ENCODE data around the gene EPS15.
"Not testable (repeated sequence)": the region's sequence is repeated elsewhere in the genome, so short reads cannot be mapped to it uniquely, and the experiment has no call there.

The EPS15 gene

DNA sequence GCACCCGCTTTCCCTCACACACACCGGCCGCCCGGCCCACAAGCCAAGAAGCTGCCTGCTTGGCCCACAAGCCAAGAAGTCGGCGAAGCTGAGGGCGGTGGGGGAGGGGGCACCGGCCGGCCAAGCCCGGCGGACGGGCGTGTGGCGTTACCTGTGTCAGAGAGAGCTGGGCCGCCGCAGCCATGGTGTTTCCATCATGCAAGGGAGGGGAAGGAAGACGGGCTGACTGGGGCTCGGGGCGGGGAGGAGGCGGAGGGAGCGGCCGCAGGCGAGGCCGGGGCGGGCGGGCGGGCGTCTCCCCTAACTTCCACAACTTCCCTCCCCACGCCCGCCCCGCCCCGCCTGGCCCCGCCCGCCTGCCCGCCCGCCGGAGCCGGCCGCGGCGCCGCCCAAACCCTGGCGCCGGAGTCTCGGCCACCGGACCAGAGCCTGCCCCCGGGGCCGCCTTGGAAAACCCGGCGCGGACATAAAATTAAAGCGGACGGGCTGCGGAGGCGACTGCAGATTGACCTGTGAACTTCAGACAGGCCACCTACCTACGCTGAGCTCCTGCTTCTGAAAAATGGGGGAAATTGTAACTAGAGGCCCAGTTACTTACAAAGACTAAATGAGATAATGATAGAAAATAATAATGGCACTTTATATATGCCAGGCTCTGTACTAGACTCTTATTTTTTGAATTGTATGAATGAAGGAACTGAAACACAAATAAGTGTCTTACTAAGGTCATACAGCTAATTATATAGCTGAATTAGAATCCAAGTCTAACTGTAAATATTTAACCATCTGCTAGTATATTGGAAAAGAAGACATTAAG lies at the start of gene EPS15:
EPS15 (minus strand) TSS at position 219 of the 817 bp plus-strand sequence; CDS start at position 184, 35 bp downstream.
- DNase-seq = peak; percentile 57 to 72

- DNase-seq = no peak
Measured at GRCh38 chr1:51568231-51568935, 49.3 kb upstream of the EPS15 start.

DNA sequence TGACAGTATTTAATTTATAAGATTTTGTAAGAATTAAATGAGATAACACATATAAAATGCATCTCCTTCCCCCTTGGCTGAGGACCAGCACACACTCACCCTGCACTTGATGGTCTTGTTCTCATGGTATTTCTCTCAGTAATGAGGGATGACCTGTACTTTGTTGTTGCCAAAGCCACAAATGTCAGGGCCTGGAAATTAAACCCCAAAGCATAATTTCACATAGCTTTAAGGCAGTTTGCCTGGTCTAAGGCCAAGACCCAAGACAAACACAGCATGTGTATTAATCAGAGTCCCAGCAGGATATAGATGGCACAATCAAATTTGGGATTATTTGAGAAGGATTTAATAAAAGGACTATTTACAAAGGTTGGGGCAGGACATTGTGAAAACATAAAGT lies 48.6 kb upstream of the EPS15 start:
- DNase-seq = no peak

DNA sequence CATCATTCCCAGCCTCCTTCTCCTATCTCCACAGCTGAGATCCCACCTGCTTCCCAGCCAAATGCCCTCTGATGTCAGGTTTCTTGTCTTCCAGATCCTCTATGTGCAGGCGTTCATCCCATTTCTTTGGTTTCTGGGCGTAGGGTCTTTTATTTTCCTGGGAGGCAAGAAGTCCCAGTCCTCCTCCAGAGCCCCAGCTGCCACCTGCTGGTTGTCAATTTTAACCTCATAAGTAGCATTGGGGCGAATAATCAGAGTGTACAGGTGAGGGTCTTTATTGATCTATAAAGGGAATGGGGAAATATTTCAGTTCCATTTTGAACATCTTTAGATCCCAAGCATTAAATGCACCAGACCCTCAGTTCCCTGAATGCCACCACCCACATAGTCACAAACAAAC lies 47.2 kb upstream of the EPS15 start:
- no peak for DNase-seq

- no peak for DNase-seq
Measured at GRCh38 chr1:51565009-51565408, 45.9 kb upstream of the EPS15 start.

DNA sequence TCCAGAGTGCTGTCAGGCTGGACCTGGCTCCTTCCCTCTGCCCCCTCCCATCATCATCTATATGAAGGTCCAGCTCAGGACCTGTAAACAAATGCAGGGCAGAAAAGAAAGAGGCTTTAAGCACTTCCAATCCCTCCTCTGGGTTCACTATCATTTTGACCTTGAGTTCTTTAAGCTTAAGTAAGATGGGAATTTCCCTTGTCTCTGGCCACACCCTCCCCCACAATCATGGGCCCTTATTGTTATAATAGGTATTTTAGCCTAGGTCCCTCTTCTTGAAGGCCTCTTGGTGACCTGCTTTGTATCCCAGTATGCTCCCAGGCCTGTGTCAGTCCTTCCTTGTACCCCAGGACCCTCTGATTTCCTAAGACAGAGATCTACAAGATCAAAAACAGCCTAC lies 45.1 kb upstream of the EPS15 start:
- DNase-seq = no peak

GRCh38 chr1:51561702-51562101 lies 42.6 kb upstream of the EPS15 start:
- no peak for DNase-seq

GRCh38 chr1:51560895-51561294 lies 41.8 kb upstream of the EPS15 start:
- DNase-seq = not testable (repeated sequence)

DNA sequence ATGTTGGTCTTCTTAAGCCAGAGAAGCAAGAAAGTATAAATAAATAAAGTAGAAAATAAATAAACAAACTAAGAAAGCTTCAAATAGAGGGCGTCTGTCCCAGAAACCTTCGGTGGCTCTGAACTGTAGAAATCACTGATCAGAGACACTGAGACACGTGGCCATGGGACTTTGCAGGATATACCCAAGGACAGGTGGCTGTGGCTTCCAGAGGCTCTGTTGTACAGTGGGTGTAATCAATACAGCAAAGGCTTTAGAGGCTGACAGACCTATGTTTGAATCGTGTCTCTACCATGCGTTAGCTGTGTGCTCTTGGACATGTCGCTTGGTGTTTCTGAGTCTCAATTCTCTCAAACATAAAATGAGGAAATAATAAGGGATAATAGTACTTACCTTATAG lies 41.0 kb upstream of the EPS15 start:
- DNase-seq = no peak

DNA sequence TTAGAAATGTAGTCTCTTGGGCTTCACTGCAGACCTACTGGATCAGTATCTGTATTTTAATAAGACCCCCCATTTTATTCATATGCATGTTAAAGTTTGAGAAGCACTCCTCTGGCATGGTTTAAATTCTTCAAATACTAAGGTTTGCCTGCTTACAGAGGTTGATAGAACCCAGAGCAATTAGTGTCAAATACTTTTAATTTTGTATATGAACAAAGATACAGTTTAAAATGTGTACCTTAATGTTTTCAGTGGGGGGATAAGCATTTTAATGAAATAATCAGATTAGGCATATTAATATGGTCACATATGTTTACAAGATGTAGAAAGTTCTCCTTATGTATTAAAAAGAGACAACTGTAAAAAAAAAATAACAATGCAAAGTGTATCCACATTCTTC lies 40.4 kb upstream of the EPS15 start:
- no peak for DNase-seq

- no peak for DNase-seq
Measured at GRCh38 chr1:51559064-51559500, 40.0 kb upstream of the EPS15 start.

DNA sequence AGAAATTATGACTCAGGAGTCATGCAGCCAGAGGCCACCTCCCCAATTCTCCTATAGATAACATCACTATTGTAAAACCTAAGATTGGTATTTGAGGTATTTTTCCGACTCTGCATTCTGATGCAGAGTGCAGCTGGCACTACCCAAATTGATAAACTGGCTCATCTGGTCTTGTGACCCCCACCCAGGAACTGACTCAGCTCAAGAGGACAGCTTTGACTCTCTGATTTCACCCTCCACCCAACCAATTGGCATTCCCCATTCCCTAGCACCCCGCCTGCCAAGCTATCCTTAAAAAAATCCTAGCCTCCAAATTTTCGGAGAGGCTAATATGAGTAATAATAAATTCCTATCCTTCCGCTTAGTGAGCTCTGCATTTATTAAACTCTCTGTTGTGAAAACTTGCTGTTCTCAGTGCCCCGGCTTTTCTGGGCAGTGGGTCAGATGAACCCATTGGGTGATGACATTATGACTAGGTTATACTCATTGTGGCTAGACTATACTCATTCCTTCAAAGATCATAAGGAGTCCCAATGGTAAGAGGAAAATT lies 39.4 kb upstream of the EPS15 start:
- no peak for DNase-seq

DNA sequence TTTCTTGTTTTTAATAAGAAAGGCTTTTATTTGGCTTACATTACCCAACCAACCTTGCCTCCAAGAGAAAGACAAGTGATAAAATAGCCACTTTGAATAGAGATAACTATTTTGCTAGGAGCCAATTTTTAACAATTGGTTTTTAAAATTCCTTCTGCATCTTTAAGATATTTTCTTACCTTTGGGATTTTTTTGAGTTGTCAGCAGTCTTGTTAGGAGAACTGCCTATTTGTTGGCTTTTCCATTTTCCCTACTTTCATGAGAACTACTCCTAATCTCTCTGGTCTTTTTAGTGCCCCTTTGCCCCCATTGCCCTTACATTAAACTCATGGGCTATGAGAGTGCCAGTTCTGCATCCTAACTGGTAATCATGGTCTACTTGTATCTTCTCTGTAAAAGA lies 38.1 kb upstream of the EPS15 start:
- DNase-seq = no peak

DNA sequence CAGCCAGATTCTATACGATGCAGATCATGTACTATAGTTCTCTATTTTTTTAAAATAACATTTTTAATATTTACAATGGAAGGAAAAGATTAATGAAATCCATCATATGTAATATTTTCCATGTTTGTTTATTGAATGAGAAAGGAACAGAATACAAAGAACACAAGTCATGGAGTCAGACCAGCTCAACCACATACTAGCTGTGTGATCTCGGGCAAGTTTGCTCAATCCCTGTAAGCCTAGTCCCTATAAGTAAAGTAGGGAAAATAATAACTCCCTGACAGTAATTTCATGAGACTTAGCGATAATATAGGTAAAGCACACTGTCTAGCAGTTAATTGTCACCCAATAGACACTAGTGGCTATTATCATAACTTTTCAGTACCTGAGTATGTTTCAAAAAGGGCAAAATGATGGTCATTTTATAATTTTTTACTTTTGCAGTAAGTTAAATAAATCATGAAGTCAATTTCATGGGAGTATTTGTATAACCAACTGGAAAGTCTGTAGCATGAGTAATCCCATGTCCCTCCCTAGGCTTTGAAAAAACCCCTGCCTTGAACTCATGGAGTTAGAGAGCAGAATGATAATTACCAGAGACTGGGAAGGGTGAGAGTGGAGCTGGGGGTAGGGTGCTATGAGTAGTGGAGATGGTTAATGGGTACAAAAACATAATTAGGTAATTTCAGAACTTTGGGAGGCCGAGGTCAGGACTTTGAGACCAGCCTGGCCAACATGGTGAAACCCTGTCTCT lies 37.0 kb upstream of the EPS15 start:
- no peak for DNase-seq

GRCh38 chr1:51553911-51554310 lies 34.8 kb upstream of the EPS15 start:
- DNase-seq = no peak

DNA sequence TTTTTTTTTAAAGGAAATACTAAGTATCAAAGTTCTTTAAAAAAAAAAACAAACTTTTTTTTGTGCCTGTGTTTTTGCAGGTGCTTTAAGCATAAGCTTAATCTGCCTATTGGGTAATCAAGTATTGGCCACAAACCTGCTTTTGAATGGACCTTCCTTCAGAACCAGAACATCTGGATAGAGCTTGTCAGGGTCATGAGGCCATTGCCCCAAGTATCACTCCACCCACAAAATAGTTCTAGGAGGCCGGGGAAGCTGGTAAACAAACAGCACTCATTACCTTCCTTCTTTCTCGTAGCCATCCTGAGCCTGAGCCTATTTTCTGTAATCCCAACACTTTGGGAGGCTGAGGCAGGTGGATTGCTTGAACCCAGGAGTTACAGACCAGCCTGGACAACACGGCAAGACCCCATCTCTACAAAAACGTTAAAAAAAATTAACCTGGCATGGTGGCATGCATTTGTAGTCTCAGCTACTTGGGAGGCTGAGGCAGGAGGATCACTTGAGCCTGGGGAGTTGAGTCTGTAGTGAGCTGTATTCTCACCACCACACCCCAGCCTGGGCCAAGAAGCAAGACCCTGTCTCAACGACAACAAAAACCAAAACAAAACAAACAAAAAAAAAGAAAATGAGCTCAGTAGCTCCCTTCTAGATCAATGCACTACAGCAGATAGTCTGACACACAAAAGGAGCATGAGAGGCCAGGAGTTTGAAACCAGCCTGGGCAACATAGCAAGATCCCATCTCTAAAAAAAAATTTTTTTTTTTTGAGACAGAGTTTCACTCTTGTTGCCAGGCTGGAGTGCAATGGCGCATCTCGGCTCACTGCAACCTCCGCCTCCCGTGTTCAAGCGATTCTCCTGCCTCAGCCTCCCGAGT lies 34.1 kb upstream of the EPS15 start:
- no peak for DNase-seq

DNA sequence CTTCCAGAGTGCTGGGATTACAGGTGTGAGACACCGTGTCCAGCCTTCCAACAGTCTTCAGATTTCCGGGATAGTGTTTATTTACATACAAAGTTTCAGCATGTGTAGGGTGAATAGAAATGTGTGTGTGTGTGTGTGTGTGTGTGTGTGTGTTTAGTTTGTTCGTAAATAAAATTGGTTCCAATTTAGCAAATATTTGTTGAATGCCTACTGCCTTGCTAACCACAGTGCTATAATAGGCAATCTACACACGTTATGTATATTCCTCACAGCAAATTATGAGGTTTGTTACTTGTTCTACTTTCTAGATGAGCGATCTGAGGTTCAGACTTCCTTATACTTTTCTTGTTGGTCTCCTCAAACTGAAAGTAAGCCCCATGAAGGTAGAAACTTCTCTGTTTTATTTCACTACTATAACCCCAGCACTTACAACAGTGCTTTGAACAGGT lies 32.8 kb upstream of the EPS15 start:
- DNase-seq = no peak

GRCh38 chr1:51551081-51551480 lies 32.0 kb upstream of the EPS15 start:
- DNase-seq = peak; percentile 32 to 35

- no peak for DNase-seq
Measured at GRCh38 chr1:51549901-51550300, 30.8 kb upstream of the EPS15 start.

GRCh38 chr1:51549016-51549619 lies 30.1 kb upstream of the EPS15 start:
- peak; percentile 52 to 74 for DNase-seq

DNA sequence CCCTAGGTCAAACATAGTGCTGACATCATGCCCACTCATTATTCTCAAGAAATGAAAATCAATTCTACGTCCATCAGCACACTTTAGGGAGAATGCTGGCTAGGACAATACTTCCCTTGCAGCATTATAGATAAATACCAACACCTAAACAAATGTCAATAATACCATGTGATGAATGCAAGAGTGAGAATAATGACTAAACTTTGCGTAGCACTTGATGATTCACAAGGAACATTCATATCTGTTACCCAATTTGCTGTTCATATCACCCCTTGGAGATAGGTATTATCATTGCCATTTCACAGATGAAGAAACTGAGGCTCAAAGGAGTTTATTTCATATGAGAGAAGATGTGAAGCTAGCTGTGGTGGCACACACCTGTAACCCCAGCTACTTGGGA lies 24.8 kb upstream of the EPS15 start:
- DNase-seq = no peak
